ENCODE data around the gene FES. TPM values are rescaled to one million over a fixed set of nuclear protein-coding genes. Genes with fewer than 3 reads are reported as not detected.

The FES gene
- total RNA-seq, 1 experiment from 2014 or later = 6.7 TPM

- Histone ChIP-seq H3K9me3 (ENCODE audit: control insufficient read depth, low read depth, low read length) (no peaks in the 10 kb centered on the region), H3K27ac (ENCODE audit: insufficient read length, low read depth, low read length) (no peak overlapping the region), H2BK5ac (ENCODE audit: insufficient read length, low read length) (no peak overlapping the region), H3K14ac (ENCODE audit: insufficient read depth, low read length) (no peak overlapping the region), H2BK15ac (ENCODE audit: low read depth, low read length) (no peak overlapping the region), H3K23me2 (ENCODE audit: insufficient read length, low read depth, low read length, poor library complexity, severe bottlenecking) (no peaks in the 10 kb centered on the region), H3K79me2 (ENCODE audit: insufficient read depth, low read length) (no peaks in the 10 kb centered on the region), H3K79me1 (ENCODE audit: insufficient read depth, low read depth, low read length, poor library complexity, severe bottlenecking) (no peaks in the 10 kb centered on the region), H2BK20ac (ENCODE audit: low read depth, low read length, poor library complexity, severe bottlenecking) (no peak overlapping the region), H2AK5ac (ENCODE audit: insufficient read length, low read length) (no peak overlapping the region), H3K56ac (ENCODE audit: insufficient read length, low read depth, low read length) (no peak overlapping the region), H3T11ph (ENCODE audit: low read length) (no peak overlapping the region), H3K4me1 (ENCODE audit: insufficient read depth, low read length) (peaks cover 5% of the 10 kb centered on the region; the same call in 1 of the 2 replicates), H4K8ac (replicated peaks; ENCODE audit: insufficient read length, low read depth, low read length) (no peak overlapping the region), H3K27me3 (ENCODE audit: insufficient read depth, low read length) (no peaks in the 10 kb centered on the region), H2BK120ac (ENCODE audit: low read depth, low read length, poor library complexity, severe bottlenecking) (no peak overlapping the region), H3K23ac (ENCODE audit: insufficient read length, low read depth, low read length) (no peak overlapping the region), H3K18ac (ENCODE audit: insufficient read length, low read depth, low read length) (no peak overlapping the region), H4K5ac (ENCODE audit: insufficient read length, low read depth, low read length) (no peak overlapping the region), H3K4me2 (ENCODE audit: insufficient read depth, insufficient read length, low read length) (no peak overlapping the region), H2BK12ac (ENCODE audit: insufficient read length, low read depth, low read length) (no peak overlapping the region), H4K91ac (ENCODE audit: insufficient read length, low read depth, low read length) (no peak overlapping the region), H2AFZ (ENCODE audit: low read length) (no peak overlapping the region), H3K4ac (ENCODE audit: low read depth, low read length) (no peak overlapping the region), H3K9ac (ENCODE audit: extremely low read depth, insufficient read length, low read length) (no peak overlapping the region), H4K20me1 (ENCODE audit: control insufficient read depth, insufficient read depth, insufficient read length) (no peaks in the 10 kb centered on the region)
- no peaks in the 10 kb centered on the region; a peak in 1 of 5 replicates for H3K9me3 Mint-ChIP-seq
- peaks cover 6% of the 10 kb centered on the region for H3K27me3 Mint-ChIP-seq (ENCODE audit: low read depth)
- no CpG with 5 or more reads among the region's 8 CpGs for WGBS (ENCODE audit: extremely low coverage, insufficient read length, low lambda C conversion rate)
- DNase-seq = no peak
- H3K4me1 Mint-ChIP-seq = peaks cover 34 to 36% of the 10 kb centered on the region in 2 experiments
- no peak for TF ChIP-seq CTCF (conservative IDR thresholded peaks at IDR 0.05)
- no peak overlapping the region; a peak in 1 of 7 replicates for H3K27ac Mint-ChIP-seq
- no peak overlapping the region for H3K4me3 Mint-ChIP-seq
- no peaks in the 10 kb centered on the region for H3K36me3 Mint-ChIP-seq (ENCODE audit: insufficient read depth in 1 of 3, low read depth in 3 of 3)
Measured at GRCh38 chr15:90840954-90841353, 43.4 kb upstream of the FES start.

Measured in H9 (cell line).